ENCODE data around the gene CPPED1. TPM values are rescaled to one million over a fixed set of nuclear protein-coding genes. Genes with fewer than 3 reads are reported as not detected.
A peak's percentile ranks its signal among the peaks of the same experiment; 100 is the strongest.

CPPED1 gene
- total RNA-seq, 2 donors from 2014 or later: 8.4 to 14.7 TPM

DNA sequence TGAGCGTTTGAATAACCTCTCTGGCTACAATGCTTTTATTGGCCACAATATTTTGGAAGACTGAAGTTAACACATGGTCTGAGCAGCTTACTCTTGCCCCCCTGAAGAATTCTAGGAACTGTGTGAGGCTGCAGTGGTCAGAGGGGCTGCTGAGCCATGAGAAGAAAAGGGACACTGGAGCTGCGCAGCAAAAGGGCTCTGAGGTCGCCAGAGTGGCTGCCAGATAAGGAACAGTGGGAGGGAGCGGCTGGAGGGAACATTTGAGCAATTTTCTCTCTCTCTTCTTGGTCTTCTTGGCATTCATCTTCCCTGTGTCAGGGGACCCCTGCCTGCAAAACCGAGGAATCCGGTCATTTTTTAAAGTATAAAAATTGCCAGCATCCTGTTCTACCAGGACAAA lies 66.1 kb downstream of the CPPED1 start:
- Mint-ChIP-seq H3K4me3 (no peak overlapping the region), H3K9me3 (peaks cover 16% of the 10 kb centered on the region)

DNA sequence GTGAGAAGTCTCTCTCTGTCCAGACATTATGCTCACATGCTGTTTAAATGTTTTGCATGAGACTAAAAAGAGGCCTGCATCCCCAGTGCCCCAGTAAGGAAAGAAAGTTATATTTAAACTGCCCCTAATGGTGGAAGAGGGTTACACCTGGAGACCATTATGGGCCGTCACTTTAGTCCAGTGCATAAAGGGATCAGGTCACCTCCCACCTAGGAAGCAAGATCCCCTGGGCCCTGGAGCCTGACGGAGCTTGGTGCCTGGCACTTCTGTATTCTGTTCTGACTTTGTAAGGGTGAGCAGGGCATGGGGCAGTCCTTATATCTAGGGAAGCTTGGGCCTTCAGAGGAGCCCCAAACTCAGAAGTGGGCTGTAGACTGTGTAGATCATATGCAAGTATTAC lies 67.9 kb downstream of the CPPED1 start:
- H3K9me3 Mint-ChIP-seq: peaks cover 28% of the 10 kb centered on the region
- Histone ChIP-seq H3K9ac (ENCODE audit: extremely low read depth, low read length, poor library complexity, severe bottlenecking) (no peak overlapping the region), H3K4me1 (ENCODE audit: control insufficient read depth, insufficient read depth, low read length) (no peaks in the 10 kb centered on the region), H3K4me3 (ENCODE audit: low read length) (no peak overlapping the region), H3K27me3 (ENCODE audit: control insufficient read depth, insufficient read depth, low read length, poor library complexity, severe bottlenecking) (no peaks in the 10 kb centered on the region), H3K36me3 (ENCODE audit: control insufficient read depth, insufficient read depth, low read length) (no peaks in the 10 kb centered on the region), H3K27ac (ENCODE audit: low read depth, low read length) (no peak overlapping the region), H3K9me3 (ENCODE audit: control insufficient read depth, low read length) (peaks cover 24% of the 10 kb centered on the region)
- H3K36me3 Mint-ChIP-seq (ENCODE audit: low read depth): peaks cover 37% of the 10 kb centered on the region
- no peak overlapping the region for H3K4me3 Mint-ChIP-seq
- H3K27me3 Mint-ChIP-seq (ENCODE audit: insufficient read depth): no peaks in the 10 kb centered on the region
- no peak overlapping the region for H3K27ac Mint-ChIP-seq
- H3K4me1 Mint-ChIP-seq: peaks cover 1% of the 10 kb centered on the region
- TF ChIP-seq, protein P1, sequence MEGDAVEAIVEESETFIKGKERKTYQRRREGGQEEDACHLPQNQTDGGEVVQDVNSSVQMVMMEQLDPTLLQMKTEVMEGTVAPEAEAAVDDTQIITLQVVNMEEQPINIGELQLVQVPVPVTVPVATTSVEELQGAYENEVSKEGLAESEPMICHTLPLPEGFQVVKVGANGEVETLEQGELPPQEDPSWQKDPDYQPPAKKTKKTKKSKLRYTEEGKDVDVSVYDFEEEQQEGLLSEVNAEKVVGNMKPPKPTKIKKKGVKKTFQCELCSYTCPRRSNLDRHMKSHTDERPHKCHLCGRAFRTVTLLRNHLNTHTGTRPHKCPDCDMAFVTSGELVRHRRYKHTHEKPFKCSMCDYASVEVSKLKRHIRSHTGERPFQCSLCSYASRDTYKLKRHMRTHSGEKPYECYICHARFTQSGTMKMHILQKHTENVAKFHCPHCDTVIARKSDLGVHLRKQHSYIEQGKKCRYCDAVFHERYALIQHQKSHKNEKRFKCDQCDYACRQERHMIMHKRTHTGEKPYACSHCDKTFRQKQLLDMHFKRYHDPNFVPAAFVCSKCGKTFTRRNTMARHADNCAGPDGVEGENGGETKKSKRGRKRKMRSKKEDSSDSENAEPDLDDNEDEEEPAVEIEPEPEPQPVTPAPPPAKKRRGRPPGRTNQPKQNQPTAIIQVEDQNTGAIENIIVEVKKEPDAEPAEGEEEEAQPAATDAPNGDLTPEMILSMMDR (conservative IDR thresholded peaks at IDR 0.05): peak; percentile 43
- WGBS, 2 experiments (ENCODE audit: insufficient coverage in 1 of 2, insufficient read length in 1 of 2): 100% methylated on average over 2 of the region's 2 CpGs; no CpG with 5 or more reads in 1 of the 2 experiments
- DNase-seq: no peak

More for the DNA sequence above, 66.1 kb downstream of the CPPED1 start:
- no peak overlapping the region for H3K27ac ChIP-seq (ENCODE audit: low read depth, low read length)
- WGBS, 2 experiments (ENCODE audit: insufficient coverage in 1 of 2, insufficient read length in 1 of 2): 79 to 91% methylated on average over 5 to 6 of the region's 6 CpGs
- no peaks in the 10 kb centered on the region for H3K36me3 ChIP-seq (ENCODE audit: control insufficient read depth, insufficient read depth, low read length)
- no peak overlapping the region for H3K9ac ChIP-seq (ENCODE audit: extremely low read depth, low read length, poor library complexity, severe bottlenecking)
- H3K9me3 ChIP-seq (ENCODE audit: control insufficient read depth, low read length): peaks cover 12% of the 10 kb centered on the region
- no peak for DNase-seq
- TF ChIP-seq, protein P1 (conservative IDR thresholded peaks at IDR 0.05): no peak
- H3K27me3 Mint-ChIP-seq (ENCODE audit: insufficient read depth): no peaks in the 10 kb centered on the region
- H3K27me3 ChIP-seq (ENCODE audit: control insufficient read depth, insufficient read depth, low read length, poor library complexity, severe bottlenecking): no peaks in the 10 kb centered on the region
- no peak overlapping the region for H3K27ac Mint-ChIP-seq
- H3K4me1 Mint-ChIP-seq: peaks cover 3% of the 10 kb centered on the region
- H3K4me1 ChIP-seq (ENCODE audit: control insufficient read depth, insufficient read depth, low read length): no peaks in the 10 kb centered on the region
- peaks cover 26% of the 10 kb centered on the region for H3K36me3 Mint-ChIP-seq (ENCODE audit: low read depth)
- no peak overlapping the region for H3K4me3 ChIP-seq (ENCODE audit: low read length)

DNA sequence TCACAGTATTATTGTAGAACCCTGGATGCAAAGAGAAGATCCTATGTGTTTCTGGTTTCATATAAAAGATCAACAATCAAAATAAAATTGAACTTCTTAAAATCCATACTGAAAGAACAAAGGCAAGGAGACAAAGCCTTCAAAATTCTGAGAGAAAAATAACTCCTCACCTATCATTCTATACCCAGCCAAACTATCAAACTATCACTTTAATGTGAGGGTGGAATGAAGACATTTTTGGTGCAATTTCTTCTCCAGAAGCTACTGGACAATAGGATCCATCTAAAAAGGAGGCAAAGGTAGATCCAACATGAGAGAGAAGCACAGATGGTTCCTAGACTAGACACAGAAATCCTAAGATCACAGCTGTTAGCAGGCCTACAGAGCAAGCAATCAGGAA lies 71.1 kb downstream of the CPPED1 start:
- no peak overlapping the region for H3K4me3 Mint-ChIP-seq
- Histone ChIP-seq H3K27ac (ENCODE audit: low read depth, low read length) (no peak overlapping the region), H3K4me1 (ENCODE audit: control insufficient read depth, insufficient read depth, low read length) (no peaks in the 10 kb centered on the region)

More for the DNA sequence above, 71.1 kb downstream of the CPPED1 start:
- Histone ChIP-seq H3K9me3 (ENCODE audit: control insufficient read depth, low read length) (peaks cover 24% of the 10 kb centered on the region), H3K36me3 (ENCODE audit: control insufficient read depth, insufficient read depth, low read length) (no peaks in the 10 kb centered on the region), H3K27me3 (ENCODE audit: control insufficient read depth, insufficient read depth, low read length, poor library complexity, severe bottlenecking) (no peaks in the 10 kb centered on the region), H3K9ac (ENCODE audit: extremely low read depth, low read length, poor library complexity, severe bottlenecking) (no peak overlapping the region), H3K4me3 (ENCODE audit: low read length) (no peak overlapping the region)
- no peak overlapping the region for H3K27ac Mint-ChIP-seq
- peaks cover 25% of the 10 kb centered on the region for H3K9me3 Mint-ChIP-seq
- peaks cover 30% of the 10 kb centered on the region for H3K36me3 Mint-ChIP-seq (ENCODE audit: low read depth)
- peaks cover 2% of the 10 kb centered on the region for H3K4me1 Mint-ChIP-seq
- no peaks in the 10 kb centered on the region for H3K27me3 Mint-ChIP-seq (ENCODE audit: insufficient read depth)
- no peak for DNase-seq
- TF ChIP-seq, protein P1 (conservative IDR thresholded peaks at IDR 0.05): no peak

Measured in endodermal cell (in vitro differentiated cells).